Measurements from ENCODE around the gene BTBD19. TPM values are rescaled to one million over a fixed set of nuclear protein-coding genes. Genes with fewer than 3 reads are reported as not detected.

BTBD19 gene
- total and polyA plus RNA-seq, 9 of the 15 experiments (the other 6 are each of a cell fraction or from before 2014, with no cell fraction given) = 0.22 to 2.0 (median 0.95) TPM

DNA sequence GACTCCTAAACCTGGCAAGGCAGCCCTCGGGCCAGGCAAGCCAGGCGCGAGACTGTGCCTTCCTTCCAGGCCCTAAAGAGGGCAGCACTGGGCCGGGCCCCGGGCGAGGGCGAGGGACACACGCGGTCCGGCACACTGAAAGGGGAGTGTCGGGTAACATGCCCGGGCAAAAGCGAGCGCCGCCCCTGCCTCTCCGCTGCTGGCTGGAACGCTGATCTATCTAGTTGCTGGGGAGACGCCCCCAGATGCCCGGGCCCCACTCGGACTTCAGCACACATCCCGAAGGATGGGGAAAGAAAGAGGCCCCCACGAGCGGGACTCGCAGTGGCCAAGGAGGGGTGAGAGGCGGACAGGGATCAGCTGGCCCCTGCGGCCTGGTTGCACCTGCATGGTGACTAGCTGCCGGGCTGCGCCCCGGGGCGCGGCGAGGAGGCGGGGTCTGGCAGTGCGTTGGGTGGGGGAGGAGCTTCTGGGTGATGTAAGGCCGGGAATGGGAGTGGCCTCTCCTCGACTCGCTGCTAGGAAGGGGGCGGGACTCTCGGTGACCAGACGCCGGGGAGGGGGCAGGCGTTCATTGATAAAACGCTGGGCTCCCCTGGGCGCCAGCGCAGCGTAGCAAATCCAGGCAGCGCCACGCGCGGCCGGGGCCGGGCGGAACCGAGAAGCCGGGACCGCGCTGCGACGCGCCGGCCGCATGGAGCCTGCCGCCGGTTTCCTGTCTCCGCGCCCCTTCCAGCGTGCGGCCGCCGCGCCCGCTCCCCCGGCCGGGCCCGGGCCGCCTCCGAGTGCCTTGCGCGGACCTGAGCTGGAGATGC, 8.3 kb upstream of the BTBD19 start, which contains the start of gene PLK3 (continued):
- TF ChIP-seq, protein P1, sequence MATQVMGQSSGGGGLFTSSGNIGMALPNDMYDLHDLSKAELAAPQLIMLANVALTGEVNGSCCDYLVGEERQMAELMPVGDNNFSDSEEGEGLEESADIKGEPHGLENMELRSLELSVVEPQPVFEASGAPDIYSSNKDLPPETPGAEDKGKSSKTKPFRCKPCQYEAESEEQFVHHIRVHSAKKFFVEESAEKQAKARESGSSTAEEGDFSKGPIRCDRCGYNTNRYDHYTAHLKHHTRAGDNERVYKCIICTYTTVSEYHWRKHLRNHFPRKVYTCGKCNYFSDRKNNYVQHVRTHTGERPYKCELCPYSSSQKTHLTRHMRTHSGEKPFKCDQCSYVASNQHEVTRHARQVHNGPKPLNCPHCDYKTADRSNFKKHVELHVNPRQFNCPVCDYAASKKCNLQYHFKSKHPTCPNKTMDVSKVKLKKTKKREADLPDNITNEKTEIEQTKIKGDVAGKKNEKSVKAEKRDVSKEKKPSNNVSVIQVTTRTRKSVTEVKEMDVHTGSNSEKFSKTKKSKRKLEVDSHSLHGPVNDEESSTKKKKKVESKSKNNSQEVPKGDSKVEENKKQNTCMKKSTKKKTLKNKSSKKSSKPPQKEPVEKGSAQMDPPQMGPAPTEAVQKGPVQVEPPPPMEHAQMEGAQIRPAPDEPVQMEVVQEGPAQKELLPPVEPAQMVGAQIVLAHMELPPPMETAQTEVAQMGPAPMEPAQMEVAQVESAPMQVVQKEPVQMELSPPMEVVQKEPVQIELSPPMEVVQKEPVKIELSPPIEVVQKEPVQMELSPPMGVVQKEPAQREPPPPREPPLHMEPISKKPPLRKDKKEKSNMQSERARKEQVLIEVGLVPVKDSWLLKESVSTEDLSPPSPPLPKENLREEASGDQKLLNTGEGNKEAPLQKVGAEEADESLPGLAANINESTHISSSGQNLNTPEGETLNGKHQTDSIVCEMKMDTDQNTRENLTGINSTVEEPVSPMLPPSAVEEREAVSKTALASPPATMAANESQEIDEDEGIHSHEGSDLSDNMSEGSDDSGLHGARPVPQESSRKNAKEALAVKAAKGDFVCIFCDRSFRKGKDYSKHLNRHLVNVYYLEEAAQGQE (IDR thresholded peaks at IDR 0.05; ENCODE audit: borderline replicate concordance) = peak; percentile 78
- TF ChIP-seq, protein P1 (CRISPR knock-in tag; IDR thresholded peaks at IDR 0.05; ENCODE audit: low read depth) = peak; percentile 60
- TF ChIP-seq, protein P2, sequence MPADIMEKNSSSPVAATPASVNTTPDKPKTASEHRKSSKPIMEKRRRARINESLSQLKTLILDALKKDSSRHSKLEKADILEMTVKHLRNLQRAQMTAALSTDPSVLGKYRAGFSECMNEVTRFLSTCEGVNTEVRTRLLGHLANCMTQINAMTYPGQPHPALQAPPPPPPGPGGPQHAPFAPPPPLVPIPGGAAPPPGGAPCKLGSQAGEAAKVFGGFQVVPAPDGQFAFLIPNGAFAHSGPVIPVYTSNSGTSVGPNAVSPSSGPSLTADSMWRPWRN (IDR thresholded peaks at IDR 0.05; ENCODE audit: low read depth) = 0 out of 2 replicates have a peak, but pooled peaks have one; percentile 42
- TF ChIP-seq, protein P3, sequence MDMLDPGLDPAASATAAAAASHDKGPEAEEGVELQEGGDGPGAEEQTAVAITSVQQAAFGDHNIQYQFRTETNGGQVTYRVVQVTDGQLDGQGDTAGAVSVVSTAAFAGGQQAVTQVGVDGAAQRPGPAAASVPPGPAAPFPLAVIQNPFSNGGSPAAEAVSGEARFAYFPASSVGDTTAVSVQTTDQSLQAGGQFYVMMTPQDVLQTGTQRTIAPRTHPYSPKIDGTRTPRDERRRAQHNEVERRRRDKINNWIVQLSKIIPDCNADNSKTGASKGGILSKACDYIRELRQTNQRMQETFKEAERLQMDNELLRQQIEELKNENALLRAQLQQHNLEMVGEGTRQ (CRISPR knock-in tag; IDR thresholded peaks at IDR 0.05) = no peak
- TF ChIP-seq ZNF239 (CRISPR knock-in tag; IDR thresholded peaks at IDR 0.05) (peak; percentile 45; the same call in 1 of the 2 replicates), CBFA2T2 (conservative IDR thresholded peaks at IDR 0.05) (no peak; the same call in 1 of the 2 replicates), TOE1 (IDR thresholded peaks at IDR 0.05; ENCODE audit: borderline replicate concordance) (peak; percentile 88), TOE1 (CRISPR knock-in tag; IDR thresholded peaks at IDR 0.05; ENCODE audit: borderline replicate concordance, low read depth) (no peak), EZH2 (IDR thresholded peaks at IDR 0.05; ENCODE audit: borderline replicate concordance, low read depth, low read length) (no peak), TCF7 (IDR thresholded peaks at IDR 0.05; ENCODE audit: borderline replicate concordance) (peak; percentile 49; the same call in 1 of the 2 replicates)
- TF ChIP-seq, protein P4, sequence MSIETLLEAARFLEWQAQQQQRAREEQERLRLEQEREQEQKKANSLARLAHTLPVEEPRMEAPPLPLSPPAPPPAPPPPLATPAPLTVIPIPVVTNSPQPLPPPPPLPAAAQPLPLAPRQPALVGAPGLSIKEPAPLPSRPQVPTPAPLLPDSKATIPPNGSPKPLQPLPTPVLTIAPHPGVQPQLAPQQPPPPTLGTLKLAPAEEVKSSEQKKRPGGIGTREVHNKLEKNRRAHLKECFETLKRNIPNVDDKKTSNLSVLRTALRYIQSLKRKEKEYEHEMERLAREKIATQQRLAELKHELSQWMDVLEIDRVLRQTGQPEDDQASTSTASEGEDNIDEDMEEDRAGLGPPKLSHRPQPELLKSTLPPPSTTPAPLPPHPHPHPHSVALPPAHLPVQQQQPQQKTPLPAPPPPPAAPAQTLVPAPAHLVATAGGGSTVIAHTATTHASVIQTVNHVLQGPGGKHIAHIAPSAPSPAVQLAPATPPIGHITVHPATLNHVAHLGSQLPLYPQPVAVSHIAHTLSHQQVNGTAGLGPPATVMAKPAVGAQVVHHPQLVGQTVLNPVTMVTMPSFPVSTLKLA (conservative IDR thresholded peaks at IDR 0.05) = peak; percentile 99
- TF ChIP-seq, protein P5, sequence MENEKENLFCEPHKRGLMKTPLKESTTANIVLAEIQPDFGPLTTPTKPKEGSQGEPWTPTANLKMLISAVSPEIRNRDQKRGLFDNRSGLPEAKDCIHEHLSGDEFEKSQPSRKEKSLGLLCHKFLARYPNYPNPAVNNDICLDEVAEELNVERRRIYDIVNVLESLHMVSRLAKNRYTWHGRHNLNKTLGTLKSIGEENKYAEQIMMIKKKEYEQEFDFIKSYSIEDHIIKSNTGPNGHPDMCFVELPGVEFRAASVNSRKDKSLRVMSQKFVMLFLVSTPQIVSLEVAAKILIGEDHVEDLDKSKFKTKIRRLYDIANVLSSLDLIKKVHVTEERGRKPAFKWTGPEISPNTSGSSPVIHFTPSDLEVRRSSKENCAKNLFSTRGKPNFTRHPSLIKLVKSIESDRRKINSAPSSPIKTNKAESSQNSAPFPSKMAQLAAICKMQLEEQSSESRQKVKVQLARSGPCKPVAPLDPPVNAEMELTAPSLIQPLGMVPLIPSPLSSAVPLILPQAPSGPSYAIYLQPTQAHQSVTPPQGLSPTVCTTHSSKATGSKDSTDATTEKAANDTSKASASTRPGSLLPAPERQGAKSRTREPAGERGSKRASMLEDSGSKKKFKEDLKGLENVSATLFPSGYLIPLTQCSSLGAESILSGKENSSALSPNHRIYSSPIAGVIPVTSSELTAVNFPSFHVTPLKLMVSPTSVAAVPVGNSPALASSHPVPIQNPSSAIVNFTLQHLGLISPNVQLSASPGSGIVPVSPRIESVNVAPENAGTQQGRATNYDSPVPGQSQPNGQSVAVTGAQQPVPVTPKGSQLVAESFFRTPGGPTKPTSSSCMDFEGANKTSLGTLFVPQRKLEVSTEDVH (IDR thresholded peaks at IDR 0.05; ENCODE audit: low read depth, partially characterized antibody) = peak; percentile 57

Measured in K562 (cell line).